OCI-LY7 (cell line): ENCODE data around the gene PEX11B.

ENCODE experiments used
- EZH2phosphoT487 ChIP-seq: fragments of 200-600 bp; sonication (generic); IDR thresholded peaks from 2 replicates; pipeline ENCODE4 v1.6.1; 2018; ENCODE audit warnings: low read depth, borderline replicate concordance, mild to moderate bottlenecking, mixed run types, antibody characterized with exemption, low read length, moderate library complexity, mixed read lengths
- TF ChIP-seq, protein P1 (sequence below): fragments of 200-600 bp; sonication (generic); conservative IDR thresholded peaks from 2 replicates; pipeline ENCODE4 v1.5.1; 2014; ENCODE audit warnings: mild to moderate bottlenecking, antibody characterized with exemption, low read length, moderate library complexity, mixed read lengths

DNA sequence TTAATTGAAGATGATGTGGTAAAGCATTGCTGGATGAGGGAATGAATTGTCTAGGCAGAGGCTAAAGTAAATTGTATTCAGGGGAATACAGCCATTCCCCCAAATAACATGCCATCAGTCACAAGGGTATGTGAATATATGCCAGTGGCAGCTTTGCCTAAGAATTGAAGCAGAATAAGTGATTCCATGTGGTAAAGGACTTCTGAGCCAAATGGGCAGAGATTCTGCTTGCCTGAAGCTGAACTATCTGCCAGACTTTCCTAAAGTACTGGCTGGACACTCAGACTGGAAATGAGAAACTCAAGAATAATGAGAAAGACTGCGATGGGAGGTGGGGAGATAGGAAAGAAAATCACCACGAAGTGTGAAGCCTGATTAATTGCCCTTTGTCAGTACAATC, 36.9 kb upstream of the PEX11B start:
- TF ChIP-seq, protein P1, sequence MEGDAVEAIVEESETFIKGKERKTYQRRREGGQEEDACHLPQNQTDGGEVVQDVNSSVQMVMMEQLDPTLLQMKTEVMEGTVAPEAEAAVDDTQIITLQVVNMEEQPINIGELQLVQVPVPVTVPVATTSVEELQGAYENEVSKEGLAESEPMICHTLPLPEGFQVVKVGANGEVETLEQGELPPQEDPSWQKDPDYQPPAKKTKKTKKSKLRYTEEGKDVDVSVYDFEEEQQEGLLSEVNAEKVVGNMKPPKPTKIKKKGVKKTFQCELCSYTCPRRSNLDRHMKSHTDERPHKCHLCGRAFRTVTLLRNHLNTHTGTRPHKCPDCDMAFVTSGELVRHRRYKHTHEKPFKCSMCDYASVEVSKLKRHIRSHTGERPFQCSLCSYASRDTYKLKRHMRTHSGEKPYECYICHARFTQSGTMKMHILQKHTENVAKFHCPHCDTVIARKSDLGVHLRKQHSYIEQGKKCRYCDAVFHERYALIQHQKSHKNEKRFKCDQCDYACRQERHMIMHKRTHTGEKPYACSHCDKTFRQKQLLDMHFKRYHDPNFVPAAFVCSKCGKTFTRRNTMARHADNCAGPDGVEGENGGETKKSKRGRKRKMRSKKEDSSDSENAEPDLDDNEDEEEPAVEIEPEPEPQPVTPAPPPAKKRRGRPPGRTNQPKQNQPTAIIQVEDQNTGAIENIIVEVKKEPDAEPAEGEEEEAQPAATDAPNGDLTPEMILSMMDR = no peak
- TF ChIP-seq EZH2phosphoT487 = no peak
